HG02870 (cell line): Measurements from ENCODE around the gene ARF1.

ENCODE experiments used
- ATAC-seq: cut with Tn5 transposase; IDR thresholded peaks from one replicate; pipeline ENCODE4 v1.9.1; 2021; ENCODE audit warnings: mild to moderate bottlenecking, moderate library complexity; ENCODE audit not compliant: unreplicated experiment

The ARF1 gene

GRCh38 chr1:228068359-228068758, 14.1 kb upstream of the ARF1 start:
- no peak for ATAC-seq

- ATAC-seq, result no peak
Measured at GRCh38 chr1:228070173-228070572, 12.3 kb upstream of the ARF1 start.

- no peak for ATAC-seq
Measured at GRCh38 chr1:228070851-228071250, 11.7 kb upstream of the ARF1 start.

- ATAC-seq, result no peak
Measured at GRCh38 chr1:228071839-228072657, 10.5 kb upstream of the ARF1 start.

- ATAC-seq, result no peak
Measured at GRCh38 chr1:228072658-228073043, 9.9 kb upstream of the ARF1 start.

- ATAC-seq, result no peak
Measured at GRCh38 chr1:228073061-228073856, 9.2 kb upstream of the ARF1 start.

GRCh38 chr1:228073857-228074545, 8.5 kb upstream of the ARF1 start:
- ATAC-seq, result no peak

GRCh38 chr1:228074954-228075730, 7.4 kb upstream of the ARF1 start:
- no peak for ATAC-seq

GRCh38 chr1:228075801-228076271, 6.7 kb upstream of the ARF1 start:
- no peak for ATAC-seq

GRCh38 chr1:228076796-228077430, 5.6 kb upstream of the ARF1 start:
- no peak for ATAC-seq

- ATAC-seq, result no peak
Measured at GRCh38 chr1:228077565-228078330, 4.8 kb upstream of the ARF1 start.

- ATAC-seq, result no peak
Measured at GRCh38 chr1:228079013-228079412, 3.5 kb upstream of the ARF1 start.

GRCh38 chr1:228079601-228080263, 2.8 kb upstream of the ARF1 start:
- ATAC-seq, result no peak

GRCh38 chr1:228081144-228081543, 1.4 kb upstream of the ARF1 start:
- ATAC-seq, result no peak

GRCh38 chr1:228081578-228082213, 812 bp upstream of the ARF1 start:
- ATAC-seq, result peak; percentile 24

GRCh38 chr1:228082918-228083870, 686 bp downstream of the ARF1 start:
- ATAC-seq, result peak; percentile 12

GRCh38 chr1:228083871-228084278, 1.4 kb downstream of the ARF1 start:
- no peak for ATAC-seq
